H9 (cell line): ENCODE results near the gene BIN1. TPM values are rescaled to one million over a fixed set of nuclear protein-coding genes. Genes with fewer than 3 reads are reported as not detected.

Experiments
- DNase-seq: peaks from one replicate; pipeline ENCODE4 v3.0.0-alpha.2; 2017
- H2AFZ ChIP-seq: one replicate; pipeline ENCODE4 v1.6.1; 2013; ENCODE audit warnings: mild to moderate bottlenecking, low read length, control low read depth, moderate library complexity
- H2AK5ac ChIP-seq: 2 replicates; pipeline ENCODE4 v1.6.1; 2013; ENCODE audit warnings: low read length, control low read depth, mixed read lengths; ENCODE audit not compliant: insufficient read length
- H2BK120ac ChIP-seq: one replicate; pipeline ENCODE4 v1.6.1; 2013; ENCODE audit warnings: low read depth, mild to moderate bottlenecking, low read length, control low read depth, inconsistent platforms; ENCODE audit not compliant: poor library complexity, severe bottlenecking
- H2BK12ac ChIP-seq: 2 replicates; pipeline ENCODE4 v1.6.1; 2013; ENCODE audit warnings: low read length, control low read depth, mixed read lengths, low read depth; ENCODE audit not compliant: insufficient read length
- H2BK15ac ChIP-seq: 2 replicates; pipeline ENCODE4 v1.6.1; 2013; ENCODE audit warnings: low read depth, low read length, control low read depth
- H2BK20ac ChIP-seq: one replicate; pipeline ENCODE4 v1.6.1; 2013; ENCODE audit warnings: low read depth, mild to moderate bottlenecking, low read length, control low read depth, inconsistent platforms; ENCODE audit not compliant: poor library complexity, severe bottlenecking
- H2BK5ac ChIP-seq: 2 replicates; pipeline ENCODE4 v1.6.1; 2013; ENCODE audit warnings: low read length, control low read depth, mixed read lengths; ENCODE audit not compliant: insufficient read length
- H3K14ac ChIP-seq: 2 replicates; pipeline ENCODE4 v1.6.1; 2013; ENCODE audit warnings: low read length, control low read depth; ENCODE audit not compliant: insufficient read depth
- H3K18ac ChIP-seq: 2 replicates; pipeline ENCODE4 v1.6.1; 2013; ENCODE audit warnings: low read depth, mild to moderate bottlenecking, mixed read lengths, low read length, control low read depth; ENCODE audit not compliant: insufficient read length
- H3K23ac ChIP-seq: 2 replicates; pipeline ENCODE4 v1.6.1; 2013; ENCODE audit warnings: low read length, control low read depth, mixed read lengths, low read depth; ENCODE audit not compliant: insufficient read length
- H3K23me2 ChIP-seq: 2 replicates; pipeline ENCODE4 v1.6.1; 2013; ENCODE audit warnings: low read depth, mild to moderate bottlenecking, mixed read lengths, low read length, control low read depth; ENCODE audit not compliant: insufficient read length, poor library complexity, severe bottlenecking
- H3K27ac ChIP-seq: 2 replicates; pipeline ENCODE4 v1.5.1; 2013; ENCODE audit warnings: low read length, control low read depth, mixed read lengths, low read depth; ENCODE audit not compliant: insufficient read length
- H3K27me3 ChIP-seq: 2 replicates; pipeline ENCODE4 v1.6.1; 2013; ENCODE audit warnings: low read length, control low read depth, inconsistent platforms; ENCODE audit not compliant: insufficient read depth
- H3K4ac ChIP-seq: 2 replicates; pipeline ENCODE4 v1.6.1; 2013; ENCODE audit warnings: low read depth, mild to moderate bottlenecking, control low read depth, inconsistent platforms, low read length, moderate library complexity
- H3K4me1 ChIP-seq: 2 replicates; pipeline ENCODE4 v1.6.1; 2013; ENCODE audit warnings: low read length, control low read depth, inconsistent platforms; ENCODE audit not compliant: insufficient read depth
- H3K4me2 ChIP-seq: 2 replicates; pipeline ENCODE4 v1.6.1; 2013; ENCODE audit warnings: low read length, control low read depth, mixed read lengths; ENCODE audit not compliant: insufficient read length, insufficient read depth
- H3K56ac ChIP-seq: 2 replicates; pipeline ENCODE4 v1.6.1; 2013; ENCODE audit warnings: low read depth, mild to moderate bottlenecking, mixed read lengths, low read length, control low read depth; ENCODE audit not compliant: insufficient read length
- H3K79me1 ChIP-seq: 2 replicates; pipeline ENCODE4 v1.6.1; 2013; ENCODE audit warnings: low read depth, mild to moderate bottlenecking, moderate library complexity, low read length, control low read depth, inconsistent platforms; ENCODE audit not compliant: insufficient read depth, poor library complexity, severe bottlenecking
- H3K79me2 ChIP-seq: 2 replicates; pipeline ENCODE4 v1.6.1; 2013; ENCODE audit warnings: low read length, control low read depth, inconsistent platforms; ENCODE audit not compliant: insufficient read depth
- H3K9ac ChIP-seq: 2 replicates; pipeline ENCODE4 v1.6.1; 2013; ENCODE audit warnings: low read length, control low read depth, mixed read lengths; ENCODE audit not compliant: insufficient read length; ENCODE audit errors: extremely low read depth
- H3K9me3 ChIP-seq: one replicate; pipeline ENCODE4 v1.6.1; 2013; ENCODE audit warnings: low read depth, low read length, inconsistent platforms; ENCODE audit not compliant: control insufficient read depth
- H3T11ph ChIP-seq: one replicate; pipeline ENCODE4 v1.6.1; 2013; ENCODE audit warnings: mild to moderate bottlenecking, low read length, control low read depth, inconsistent platforms
- H4K20me1 ChIP-seq: one replicate; pipeline ENCODE4 v1.6.1; 2013; ENCODE audit not compliant: control insufficient read depth, insufficient read length, insufficient read depth
- H4K5ac ChIP-seq: 2 replicates; pipeline ENCODE4 v1.6.1; 2013; ENCODE audit warnings: low read depth, mild to moderate bottlenecking, mixed read lengths, low read length, control low read depth; ENCODE audit not compliant: insufficient read length
- H4K8ac ChIP-seq: replicated peaks from 2 replicates; pipeline ENCODE4 v1.6.1; 2013; ENCODE audit warnings: low read length, control low read depth, mixed read lengths, low read depth; ENCODE audit not compliant: insufficient read length
- H4K91ac ChIP-seq: 2 replicates; pipeline ENCODE4 v1.6.1; 2013; ENCODE audit warnings: low read depth, mild to moderate bottlenecking, moderate library complexity, mixed read lengths, low read length, control low read depth; ENCODE audit not compliant: insufficient read length
- H3K27ac Mint-ChIP-seq, 3 experiments: 2 replicates in 2 of 3; 3 replicates in 1 of 3; pipeline ENCODE4 v1.8.0; 2020 to 2021; ENCODE audit warnings: mixed read lengths in 3 of 3, mild to moderate bottlenecking in 1 of 3, moderate library complexity in 1 of 3
- H3K27me3 Mint-ChIP-seq: 2 replicates; pipeline ENCODE4 v1.8.0; 2021; ENCODE audit warnings: low read depth, mild to moderate bottlenecking, moderate library complexity, mixed read lengths
- H3K36me3 Mint-ChIP-seq, 3 experiments: 2 replicates in 2 of 3; 3 replicates in 1 of 3; pipeline ENCODE4 v1.8.0; 2020 to 2021; ENCODE audit warnings: low read depth in 3 of 3, mixed read lengths in 3 of 3; ENCODE audit not compliant: insufficient read depth in 1 of 3
- H3K4me1 Mint-ChIP-seq, 2 experiments: 2 replicates each; pipeline ENCODE4 v1.8.0; 2020; ENCODE audit warnings: mixed read lengths in 2 of 2
- H3K4me3 Mint-ChIP-seq, 2 experiments: 2 replicates in 1 of 2; 3 replicates in 1 of 2; pipeline ENCODE4 v1.8.0; 2020 to 2021; ENCODE audit warnings: mild to moderate bottlenecking in 2 of 2, mixed read lengths in 2 of 2, moderate library complexity in 1 of 2
- H3K9me3 Mint-ChIP-seq, 2 experiments: 2 replicates in 1 of 2; 3 replicates in 1 of 2; pipeline ENCODE4 v1.8.0; 2020; ENCODE audit warnings: mild to moderate bottlenecking in 2 of 2, mixed read lengths in 2 of 2, moderate library complexity in 1 of 2
- CTCF ChIP-seq: fragments of 200-600 bp; sonication (generic); conservative IDR thresholded peaks from 3 replicates; pipeline ENCODE4 v1.8.0; 2021; ENCODE audit warnings: antibody characterized with exemption, mild to moderate bottlenecking
- WGBS: extraction: QIAGEN DNeasy Blood & Tissue Kit; methylation state at CpG from one replicate; pipeline ENCODE4 v1.1.7; 2013; ENCODE audit warnings: missing lambda C conversion rate, low lambda C conversion rate, mixed read lengths; ENCODE audit not compliant: insufficient read length; ENCODE audit errors: extremely low coverage; 5-methylcytosine and 5-hydroxymethylcytosine counted together
- total RNA-seq: library from RNA; stranded (reverse); gene quantifications from 2 replicates; pipeline ENCODE4 v1.2.1, GENCODE V29; 2021

BIN1 gene
- total RNA-seq, 1 experiment from 2014 or later: 32.0 TPM

GRCh38 chr2:127095367-127095641 is 11.7 kb downstream of the BIN1 start:
- Histone ChIP-seq H3K79me1 (no peaks in the 10 kb centered on the region), H3K14ac (no peak overlapping the region), H4K5ac (no peak overlapping the region), H3K23me2 (no peaks in the 10 kb centered on the region), H3K4me2 (no peak overlapping the region), H3K9me3 (no peaks in the 10 kb centered on the region), H2BK20ac (no peak overlapping the region), H3K18ac (no peak overlapping the region), H3K27me3 (no peaks in the 10 kb centered on the region), H4K8ac (no peak overlapping the region), H2AK5ac (no peak overlapping the region), H2AFZ (no peak overlapping the region), H2BK120ac (no peak overlapping the region), H2BK12ac (no peak overlapping the region), H3K9ac (no peak overlapping the region), H3K4ac (no peak overlapping the region), H3T11ph (no peak overlapping the region), H2BK15ac (no peak overlapping the region), H3K4me1 (peaks cover 2% of the 10 kb centered on the region), H3K56ac (no peak overlapping the region), H2BK5ac (no peak overlapping the region), H3K23ac (no peak overlapping the region), H3K27ac (no peak overlapping the region), H4K20me1 (no peaks in the 10 kb centered on the region), H3K79me2 (no peaks in the 10 kb centered on the region; the same call in 1 of the 2 replicates), H4K91ac (no peak overlapping the region)
- no peak overlapping the region for H3K4me3 Mint-ChIP-seq
- no CpG with 5 or more reads among the region's 2 CpGs for WGBS
- H3K27me3 Mint-ChIP-seq: no peaks in the 10 kb centered on the region
- no peak for DNase-seq
- no peaks in the 10 kb centered on the region for H3K9me3 Mint-ChIP-seq
- H3K36me3 Mint-ChIP-seq: no peaks in the 10 kb centered on the region; a peak in 1 of 7 replicates
- H3K27ac Mint-ChIP-seq: peak overlapping the region in 2 of 3 experiments; percentile 15 to 73; a peak in 1 of 7 replicates
- peaks cover 39 to 56% of the 10 kb centered on the region in 2 experiments for H3K4me1 Mint-ChIP-seq
- no peak for TF ChIP-seq CTCF
